ENCODE data around the gene PGAM2. TPM values are rescaled to one million over a fixed set of nuclear protein-coding genes. Genes with fewer than 3 reads are reported as not detected.
"Not testable (repeated sequence)": the region's sequence is repeated elsewhere in the genome, so short reads cannot be mapped to it uniquely, and the experiment has no call there.

The PGAM2 gene
- polyA plus RNA-seq, 1 donor: 4.0 TPM

GRCh38 chr7:44044315-44045225, 20.8 kb downstream of the PGAM2 start, which contains the start of gene DBNL:
Gene DBNL, plus strand, starts transcription at chr7:44044702. Its CDS starts 36 bp downstream, at chr7:44044738.
- Histone ChIP-seq H3K27me3 (ENCODE audit: control insufficient read depth, insufficient read depth, low read length) (no peaks in the 10 kb centered on the region), H3K4me1 (ENCODE audit: control insufficient read depth, insufficient read depth, low read length) (peaks cover 13% of the 10 kb centered on the region), H3K36me3 (ENCODE audit: control insufficient read depth, insufficient read depth, low read length) (peaks cover 12% of the 10 kb centered on the region), H3K9me3 (ENCODE audit: control insufficient read depth, low read depth, low read length) (no peaks in the 10 kb centered on the region), H3K27ac (ENCODE audit: low read length) (peak within 1 kb of the TSS; percentile 81), H3K4me3 (ENCODE audit: low read length) (peak within 1 kb of the TSS; percentile 88)
- no CpG with 5 or more reads among the region's 74 CpGs for WGBS (ENCODE audit: insufficient coverage, low lambda C conversion rate)
- peak; percentile 84 to 93 for DNase-seq

DNA sequence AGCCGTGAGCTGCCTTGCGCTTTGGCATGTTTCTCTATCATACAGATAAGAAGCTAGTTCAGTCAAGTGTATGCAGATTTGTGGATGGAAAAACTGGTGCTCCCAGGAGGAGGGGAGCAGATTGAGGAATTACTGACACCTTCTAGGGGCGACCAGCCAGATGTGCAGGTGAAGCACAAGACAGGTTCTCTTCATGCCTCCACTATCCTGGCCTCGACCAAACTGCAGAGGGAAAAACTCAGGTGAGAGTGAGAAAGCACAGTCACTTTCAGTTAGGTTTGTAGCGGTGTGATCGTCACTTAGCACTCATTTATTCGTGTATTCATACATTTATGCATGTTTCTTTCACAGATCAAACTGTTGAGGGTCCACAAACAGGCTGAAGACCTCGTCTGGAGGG, 21.5 kb downstream of the PGAM2 start:
- DNase-seq: no peak
- peaks cover 13% of the 10 kb centered on the region for H3K4me1 ChIP-seq (ENCODE audit: control insufficient read depth, insufficient read depth, low read length)
- no peaks in the 10 kb centered on the region for H3K9me3 ChIP-seq (ENCODE audit: control insufficient read depth, low read depth, low read length)
- peak overlapping the region; percentile 88 for H3K4me3 ChIP-seq (ENCODE audit: low read length)
- H3K27ac ChIP-seq (ENCODE audit: low read length): peak overlapping the region; percentile 81
- H3K27me3 ChIP-seq (ENCODE audit: control insufficient read depth, insufficient read depth, low read length): no peaks in the 10 kb centered on the region
- no CpG with 5 or more reads among the region's 8 CpGs for WGBS (ENCODE audit: insufficient coverage, low lambda C conversion rate)
- H3K36me3 ChIP-seq (ENCODE audit: control insufficient read depth, insufficient read depth, low read length): peaks cover 10% of the 10 kb centered on the region

- no peak overlapping the region for H3K27ac ChIP-seq (ENCODE audit: low read length)
- WGBS (ENCODE audit: insufficient coverage, low lambda C conversion rate): 100% methylated on average over 1 of the region's 2 CpGs
- H3K4me3 ChIP-seq (ENCODE audit: low read length): no peak overlapping the region
- no peaks in the 10 kb centered on the region for H3K9me3 ChIP-seq (ENCODE audit: control insufficient read depth, low read depth, low read length)
- DNase-seq: no peak
- no peaks in the 10 kb centered on the region for H3K27me3 ChIP-seq (ENCODE audit: control insufficient read depth, insufficient read depth, low read length)
- peaks cover 9% of the 10 kb centered on the region for H3K36me3 ChIP-seq (ENCODE audit: control insufficient read depth, insufficient read depth, low read length)
- peaks cover 13% of the 10 kb centered on the region for H3K4me1 ChIP-seq (ENCODE audit: control insufficient read depth, insufficient read depth, low read length)
Measured at GRCh38 chr7:44042221-44042620, 23.1 kb downstream of the PGAM2 start.

- H3K27ac ChIP-seq (ENCODE audit: low read length); H3K4me1 ChIP-seq (ENCODE audit: control insufficient read depth, insufficient read depth, low read length); H3K27me3 ChIP-seq (ENCODE audit: control insufficient read depth, insufficient read depth, low read length); H3K9me3 ChIP-seq (ENCODE audit: control insufficient read depth, low read depth, low read length); H3K36me3 ChIP-seq (ENCODE audit: control insufficient read depth, insufficient read depth, low read length): not testable (repeated sequence)
- H3K4me3 ChIP-seq (ENCODE audit: low read length): peak overlapping the region; percentile 39
- no CpG with 5 or more reads among the region's 46 CpGs for WGBS (ENCODE audit: insufficient coverage, low lambda C conversion rate)
- peak; percentile 22 to 49 for DNase-seq
Measured at GRCh38 chr7:44040493-44040891, 24.9 kb downstream of the PGAM2 start.

DNA sequence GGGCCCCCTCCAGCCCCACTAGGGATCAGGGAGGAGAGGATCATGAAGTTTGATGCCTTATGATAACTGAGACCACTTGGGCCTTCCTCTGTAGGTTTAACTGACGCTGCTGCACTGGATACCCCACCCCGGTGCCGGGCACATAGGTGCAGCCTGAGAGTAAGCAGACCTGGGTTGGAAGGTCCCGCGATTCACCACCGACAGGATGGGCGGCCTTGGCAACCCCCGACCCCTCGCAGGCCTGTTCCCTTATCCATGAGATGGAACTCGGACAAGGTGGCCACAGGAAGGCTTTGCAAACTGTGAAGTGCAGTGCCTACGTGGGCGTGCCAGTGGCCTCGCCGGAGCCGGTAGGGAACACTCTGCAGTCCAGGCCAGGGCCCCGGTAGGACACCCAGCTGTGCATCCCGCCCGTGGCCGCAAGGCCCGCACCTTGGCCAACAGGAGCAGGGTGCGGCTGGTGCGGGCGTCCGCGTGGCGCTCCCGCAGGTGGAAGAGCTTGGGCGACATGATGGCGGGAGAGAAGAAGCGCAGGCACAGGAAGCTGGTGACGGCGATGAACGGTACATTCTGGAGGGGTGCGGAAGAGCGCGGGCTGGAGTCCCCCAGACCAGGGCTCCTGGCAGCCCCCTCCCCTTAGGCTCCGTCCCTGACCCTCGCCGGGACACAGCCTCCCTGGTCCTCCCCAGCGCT, 25.4 kb downstream of the PGAM2 start:
- not testable (repeated sequence) for H3K27ac ChIP-seq (ENCODE audit: low read length); H3K9me3 ChIP-seq (ENCODE audit: control insufficient read depth, low read depth, low read length); H3K36me3 ChIP-seq (ENCODE audit: control insufficient read depth, insufficient read depth, low read length); H3K4me1 ChIP-seq (ENCODE audit: control insufficient read depth, insufficient read depth, low read length); DNase-seq; H3K27me3 ChIP-seq (ENCODE audit: control insufficient read depth, insufficient read depth, low read length)
- peak overlapping the region; percentile 24 for H3K4me3 ChIP-seq (ENCODE audit: low read length)
- WGBS (ENCODE audit: insufficient coverage, low lambda C conversion rate): no CpG with 5 or more reads among the region's 40 CpGs

- Histone ChIP-seq H3K4me3 (ENCODE audit: low read length) (peak overlapping the region; percentile 21), H3K27ac (ENCODE audit: low read length) (peak overlapping the region; percentile 73)
- DNase-seq: peak; percentile 92 to 96
- not testable (repeated sequence) for H3K36me3 ChIP-seq (ENCODE audit: control insufficient read depth, insufficient read depth, low read length); H3K4me1 ChIP-seq (ENCODE audit: control insufficient read depth, insufficient read depth, low read length); H3K9me3 ChIP-seq (ENCODE audit: control insufficient read depth, low read depth, low read length); H3K27me3 ChIP-seq (ENCODE audit: control insufficient read depth, insufficient read depth, low read length)
- WGBS (ENCODE audit: insufficient coverage, low lambda C conversion rate): no CpG with 5 or more reads among the region's 26 CpGs
Measured at GRCh38 chr7:44038961-44039558, 26.3 kb downstream of the PGAM2 start.

- H3K4me1 ChIP-seq (ENCODE audit: control insufficient read depth, insufficient read depth, low read length); DNase-seq; H3K36me3 ChIP-seq (ENCODE audit: control insufficient read depth, insufficient read depth, low read length); H3K9me3 ChIP-seq (ENCODE audit: control insufficient read depth, low read depth, low read length); H3K4me3 ChIP-seq (ENCODE audit: low read length); H3K27ac ChIP-seq (ENCODE audit: low read length); H3K27me3 ChIP-seq (ENCODE audit: control insufficient read depth, insufficient read depth, low read length): not testable (repeated sequence)
- no CpG with 5 or more reads among the region's 12 CpGs for WGBS (ENCODE audit: insufficient coverage, low lambda C conversion rate)
Measured at GRCh38 chr7:44038553-44038952, 26.8 kb downstream of the PGAM2 start.

DNA sequence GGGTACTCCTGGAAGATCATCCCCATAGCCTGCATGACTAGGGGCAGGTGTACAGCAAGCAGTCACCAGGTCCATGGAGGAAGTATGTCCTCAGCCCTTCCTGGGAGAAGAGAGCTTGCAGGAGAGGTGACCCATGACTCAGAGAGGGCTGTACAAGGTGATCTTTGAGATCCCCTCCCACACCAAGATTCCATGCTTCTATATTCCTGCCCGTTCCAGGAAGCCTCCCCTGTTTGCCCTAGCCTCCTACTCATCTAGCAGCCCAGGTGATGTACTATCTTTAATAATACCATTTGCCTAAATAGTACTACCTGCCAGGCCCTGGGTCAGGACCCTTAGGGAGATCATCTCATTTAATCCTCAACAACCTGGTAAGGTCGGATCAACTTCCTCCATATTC, 27.4 kb downstream of the PGAM2 start:
- not testable (repeated sequence) for H3K4me3 ChIP-seq (ENCODE audit: low read length); H3K36me3 ChIP-seq (ENCODE audit: control insufficient read depth, insufficient read depth, low read length); H3K9me3 ChIP-seq (ENCODE audit: control insufficient read depth, low read depth, low read length); H3K27ac ChIP-seq (ENCODE audit: low read length); H3K27me3 ChIP-seq (ENCODE audit: control insufficient read depth, insufficient read depth, low read length); H3K4me1 ChIP-seq (ENCODE audit: control insufficient read depth, insufficient read depth, low read length)
- WGBS (ENCODE audit: insufficient coverage, low lambda C conversion rate): no CpG with 5 or more reads among the region's 2 CpGs
- DNase-seq: peak in 1 of 2 donors; percentile 37

- not testable (repeated sequence) for H3K36me3 ChIP-seq (ENCODE audit: control insufficient read depth, insufficient read depth, low read length); H3K4me3 ChIP-seq (ENCODE audit: low read length); H3K27ac ChIP-seq (ENCODE audit: low read length); H3K9me3 ChIP-seq (ENCODE audit: control insufficient read depth, low read depth, low read length); H3K27me3 ChIP-seq (ENCODE audit: control insufficient read depth, insufficient read depth, low read length); H3K4me1 ChIP-seq (ENCODE audit: control insufficient read depth, insufficient read depth, low read length)
- peak; percentile 33 to 59 for DNase-seq
- no CpG with 5 or more reads among the region's 10 CpGs for WGBS (ENCODE audit: insufficient coverage, low lambda C conversion rate)
Measured at GRCh38 chr7:44036364-44036763, 29.0 kb downstream of the PGAM2 start.

- not testable (repeated sequence) for H3K27ac ChIP-seq (ENCODE audit: low read length); H3K27me3 ChIP-seq (ENCODE audit: control insufficient read depth, insufficient read depth, low read length); H3K9me3 ChIP-seq (ENCODE audit: control insufficient read depth, low read depth, low read length); DNase-seq; H3K4me1 ChIP-seq (ENCODE audit: control insufficient read depth, insufficient read depth, low read length); H3K4me3 ChIP-seq (ENCODE audit: low read length); H3K36me3 ChIP-seq (ENCODE audit: control insufficient read depth, insufficient read depth, low read length)
- WGBS (ENCODE audit: insufficient coverage, low lambda C conversion rate): no CpG with 5 or more reads among the region's 18 CpGs
Measured at GRCh38 chr7:44033971-44034844, 31.2 kb downstream of the PGAM2 start.

All from large intestine (tissue), 3 donors.